GM19240 (cell line): ENCODE results near the gene FAM3A.
"Not testable (repeated sequence)": the region's sequence is repeated elsewhere in the genome, so short reads cannot be mapped to it uniquely, and the experiment has no call there.

ENCODE experiments used
- DNase-seq: peaks from one replicate; pipeline ENCODE4 v3.0.0; 2011; ENCODE audit warnings: low spot score; ENCODE audit not compliant: insufficient read length

The FAM3A gene, protein sequence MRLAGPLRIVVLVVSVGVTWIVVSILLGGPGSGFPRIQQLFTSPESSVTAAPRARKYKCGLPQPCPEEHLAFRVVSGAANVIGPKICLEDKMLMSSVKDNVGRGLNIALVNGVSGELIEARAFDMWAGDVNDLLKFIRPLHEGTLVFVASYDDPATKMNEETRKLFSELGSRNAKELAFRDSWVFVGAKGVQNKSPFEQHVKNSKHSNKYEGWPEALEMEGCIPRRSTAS

DNA sequence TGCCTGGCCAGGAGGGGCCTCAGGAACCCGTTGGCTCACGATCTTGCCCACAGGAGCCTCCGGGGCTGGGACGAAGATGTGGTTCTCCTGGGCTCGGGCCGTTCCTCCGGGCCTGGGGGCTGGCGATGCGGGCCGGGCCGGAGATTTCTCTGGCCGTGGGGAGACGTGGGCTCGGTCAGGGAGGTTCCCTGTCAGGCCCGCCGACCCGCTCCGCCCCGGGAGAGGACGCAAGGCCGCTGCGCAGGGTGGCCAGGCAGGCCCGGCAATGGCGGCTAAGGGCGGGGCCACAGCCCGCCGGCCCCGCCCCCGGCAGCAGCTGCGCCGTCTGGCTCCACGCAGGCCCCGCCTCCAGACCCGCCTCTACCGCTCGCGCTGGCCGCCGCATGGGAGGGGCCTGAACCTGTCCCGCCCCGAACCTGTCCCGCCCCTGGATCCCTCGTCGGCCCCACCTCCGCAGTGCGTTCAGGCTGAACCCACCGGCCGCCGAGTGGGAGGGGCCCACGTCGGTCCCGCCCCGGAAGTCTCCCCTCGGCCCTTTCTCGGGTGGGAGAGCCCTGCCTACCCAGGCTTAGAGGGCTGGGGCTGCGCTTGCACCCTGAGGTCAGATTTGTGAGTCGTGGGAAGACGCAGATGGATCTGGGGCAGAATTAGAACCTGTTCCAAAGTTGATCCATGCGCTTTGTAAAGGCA is at the start of gene FAM3A:
Gene FAM3A, minus strand, starts transcription at position 267 of the 690 bp plus-strand sequence. CDS start 460 bp downstream, outside the sequence.
- peak; percentile 38 for DNase-seq

DNA sequence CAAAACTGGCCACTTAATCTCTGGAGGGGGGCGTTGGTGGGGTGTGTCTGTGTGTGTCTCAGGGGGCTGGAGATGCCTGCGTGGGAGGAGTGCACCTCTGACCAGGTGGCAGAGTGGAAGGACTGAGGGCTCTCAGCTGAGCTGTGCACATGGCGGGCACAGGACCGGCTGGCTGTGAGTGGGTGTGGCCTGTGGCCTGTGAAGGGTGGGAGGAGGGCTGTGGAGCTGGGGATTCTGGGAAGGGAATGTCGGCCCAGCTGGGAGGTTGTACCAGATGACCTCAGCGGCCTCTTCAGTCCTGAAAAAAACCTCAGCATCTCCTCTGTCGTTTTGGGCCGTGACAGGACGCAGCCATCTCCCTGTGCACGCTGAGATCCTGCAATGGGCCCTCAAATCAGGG is 46.3 kb upstream of the FAM3A start:
- not testable (repeated sequence) for DNase-seq

DNA sequence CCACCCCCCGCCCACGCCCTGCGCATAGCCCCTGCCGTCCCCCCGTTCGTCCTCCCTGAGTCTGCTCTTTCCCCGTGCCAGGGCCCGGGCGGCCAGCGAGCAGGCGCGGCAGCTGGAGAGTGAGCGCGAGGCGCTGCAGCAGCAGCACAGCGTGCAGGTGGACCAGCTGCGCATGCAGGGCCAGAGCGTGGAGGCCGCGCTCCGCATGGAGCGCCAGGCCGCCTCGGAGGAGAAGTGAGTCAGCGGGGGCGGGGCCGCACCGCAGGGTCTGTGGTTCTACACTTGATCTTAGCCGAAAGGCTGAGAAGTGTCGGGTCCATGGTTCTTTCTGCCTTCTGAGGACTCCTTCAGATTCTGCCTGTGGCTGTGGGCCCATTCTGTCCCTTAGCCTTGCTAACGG is 44.3 kb upstream of the FAM3A start:
- DNase-seq = not testable (repeated sequence)

DNA sequence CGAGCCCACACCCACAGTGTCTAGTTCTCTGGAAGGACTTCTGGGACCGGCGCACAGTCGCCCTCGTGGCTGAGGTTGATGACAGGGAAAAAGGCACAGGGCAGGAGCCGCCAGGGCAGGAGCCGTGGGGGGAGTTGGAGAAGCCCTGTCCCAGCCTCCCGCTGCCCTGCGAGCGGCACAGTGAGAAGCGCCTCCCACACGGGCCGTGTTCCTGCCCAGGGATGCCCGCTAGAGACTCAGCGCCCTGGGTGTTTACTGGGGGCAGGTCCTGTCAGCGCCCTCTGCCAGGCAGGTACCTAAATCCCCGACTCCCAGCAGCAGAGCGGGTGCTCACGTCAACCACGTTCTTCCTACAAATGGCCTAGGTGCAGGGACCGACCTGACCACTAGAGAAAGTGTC is 42.9 kb upstream of the FAM3A start:
- DNase-seq = not testable (repeated sequence)

DNA sequence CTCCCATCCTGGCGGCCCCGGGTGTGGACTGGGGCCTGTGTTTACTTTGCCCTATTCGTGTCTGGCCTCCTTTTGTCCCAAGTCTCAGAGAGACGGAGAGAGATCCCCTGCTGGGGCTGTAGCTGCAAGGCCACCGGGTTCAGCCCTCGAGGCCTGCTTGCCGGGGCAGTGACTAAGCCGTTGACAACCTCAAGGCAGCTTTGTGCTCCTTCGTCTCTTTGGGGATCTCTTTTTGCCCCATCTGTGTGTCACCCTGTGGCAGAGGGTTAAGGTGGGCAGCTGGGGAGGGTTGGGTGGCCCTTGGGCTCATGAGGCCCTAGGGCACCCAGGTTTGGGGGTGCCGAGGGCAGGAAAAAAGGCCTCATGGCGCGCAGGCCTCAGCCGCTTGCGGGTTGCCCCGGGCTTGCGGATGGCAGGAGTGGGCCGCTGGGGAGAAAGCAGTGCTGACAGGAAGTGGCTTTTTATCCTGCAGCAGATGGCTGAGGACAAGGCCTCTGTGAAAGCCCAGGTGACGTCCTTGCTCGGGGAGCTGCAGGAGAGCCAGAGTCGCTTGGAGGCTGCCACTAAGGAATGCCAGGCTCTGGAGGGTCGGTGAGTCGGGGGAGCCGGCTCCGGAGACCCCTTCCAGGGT is 42.1 kb upstream of the FAM3A start:
- DNase-seq = not testable (repeated sequence)

DNA sequence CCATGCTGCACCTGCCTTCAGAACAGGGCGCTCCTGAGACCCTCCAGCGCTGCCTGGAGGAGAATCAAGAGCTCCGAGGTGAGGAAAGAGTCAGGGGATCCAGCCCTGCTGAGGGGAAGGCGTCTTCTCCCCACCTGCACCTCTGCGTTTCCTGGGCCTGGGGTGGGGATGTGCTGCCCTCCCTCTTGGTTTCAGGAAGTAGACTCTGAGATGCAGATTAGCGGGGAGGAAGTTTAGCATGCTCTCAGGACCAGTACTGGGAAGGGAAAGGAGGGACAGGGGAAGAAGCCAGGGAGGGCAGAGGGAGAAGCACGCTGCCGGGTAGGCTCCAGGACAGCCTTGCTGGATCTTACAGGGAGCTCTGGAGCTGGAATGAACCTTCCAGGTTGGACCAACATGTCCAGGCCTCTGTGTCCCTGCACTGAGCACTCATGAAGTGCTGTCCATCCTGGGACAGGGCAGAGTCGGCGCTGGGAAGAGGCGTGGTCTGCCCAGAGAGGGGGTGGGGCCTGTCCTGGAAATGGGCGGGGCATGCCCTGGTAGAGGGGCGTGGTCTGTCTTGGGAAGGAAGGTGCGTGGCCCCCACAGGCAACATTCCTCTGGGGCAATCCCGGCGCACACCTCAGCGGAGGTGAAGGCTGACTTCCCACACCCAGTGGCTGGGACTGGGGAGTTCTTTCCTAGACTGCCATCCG is 36.2 kb upstream of the FAM3A start:
- not testable (repeated sequence) for DNase-seq

DNA sequence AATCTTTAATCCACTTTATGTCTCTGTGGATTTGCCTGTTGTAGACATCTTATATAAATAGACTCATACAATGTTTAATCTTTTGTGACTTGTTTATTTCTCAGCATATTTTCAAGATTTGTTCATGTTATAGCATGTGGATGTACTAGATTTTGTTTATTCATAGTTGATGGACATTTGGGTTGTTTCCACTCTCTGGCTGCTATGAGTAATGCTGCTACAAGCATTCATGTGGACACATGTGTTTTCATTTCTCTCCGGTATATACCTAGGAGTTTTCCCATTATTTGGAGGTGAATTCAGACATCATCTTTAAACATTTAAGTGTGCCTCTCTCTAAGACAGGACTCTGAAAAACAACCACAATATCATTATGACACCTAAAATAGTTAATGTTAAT is 33.7 kb upstream of the FAM3A start:
- DNase-seq = no peak

DNA sequence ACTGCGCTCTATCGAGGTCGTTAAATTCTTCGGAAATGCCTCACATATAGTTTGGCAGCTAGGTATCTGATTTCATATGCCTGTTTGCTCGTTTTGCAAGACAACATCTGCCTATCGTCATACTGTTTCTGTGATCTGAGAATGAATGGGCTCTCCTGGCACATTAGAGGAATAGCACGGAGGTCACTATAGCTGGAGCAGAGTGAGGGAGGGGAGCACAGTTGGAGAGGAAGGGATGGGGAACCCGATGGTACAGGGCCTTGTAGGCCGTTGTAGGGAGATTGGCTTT is 31.9 kb upstream of the FAM3A start:
- DNase-seq = no peak

DNA sequence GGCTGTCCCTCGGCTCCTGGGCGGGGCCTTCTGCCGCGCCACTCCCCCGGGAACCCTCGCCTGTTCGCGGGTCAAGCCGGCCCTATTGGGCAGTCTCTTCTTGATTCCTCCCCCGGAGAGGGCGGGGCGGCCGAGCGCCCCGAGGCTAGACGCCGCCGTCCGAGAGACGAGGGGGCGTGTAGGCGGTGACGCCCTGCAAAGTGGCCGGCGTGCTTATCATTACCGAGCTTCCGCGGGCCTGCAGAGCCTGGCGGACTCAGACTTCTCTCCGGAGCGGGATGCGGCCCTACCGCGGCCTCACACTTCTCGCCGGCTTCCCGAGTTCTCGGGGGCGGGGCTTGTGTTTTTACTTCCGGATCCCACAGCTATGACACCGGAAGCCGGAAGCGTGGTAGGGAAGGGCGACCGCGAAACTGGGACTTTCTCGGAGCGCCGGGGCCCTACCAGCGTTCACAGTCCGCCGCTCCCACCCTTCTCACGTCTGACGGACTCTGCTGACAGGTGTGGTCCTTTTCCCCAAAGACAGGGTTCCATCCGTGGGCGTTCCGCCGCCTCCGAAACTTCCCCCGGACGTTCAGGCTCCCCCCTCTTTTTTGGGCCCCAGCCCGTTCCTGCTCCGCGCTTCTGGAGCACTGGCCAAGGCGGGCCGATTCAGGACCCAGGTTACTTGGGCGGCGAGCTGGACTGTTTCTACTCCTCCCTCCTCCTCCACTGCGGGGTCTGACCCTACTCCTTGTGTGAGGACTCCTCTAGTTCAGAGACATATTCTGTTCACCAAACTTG is 31.4 kb upstream of the FAM3A start, which contains the start of gene IKBKG:
Gene IKBKG, plus strand, starts transcription at position 376 of the 783 bp plus-strand sequence. CDS start 4,383 bp downstream, outside the sequence.
- DNase-seq = peak; percentile 71

DNA sequence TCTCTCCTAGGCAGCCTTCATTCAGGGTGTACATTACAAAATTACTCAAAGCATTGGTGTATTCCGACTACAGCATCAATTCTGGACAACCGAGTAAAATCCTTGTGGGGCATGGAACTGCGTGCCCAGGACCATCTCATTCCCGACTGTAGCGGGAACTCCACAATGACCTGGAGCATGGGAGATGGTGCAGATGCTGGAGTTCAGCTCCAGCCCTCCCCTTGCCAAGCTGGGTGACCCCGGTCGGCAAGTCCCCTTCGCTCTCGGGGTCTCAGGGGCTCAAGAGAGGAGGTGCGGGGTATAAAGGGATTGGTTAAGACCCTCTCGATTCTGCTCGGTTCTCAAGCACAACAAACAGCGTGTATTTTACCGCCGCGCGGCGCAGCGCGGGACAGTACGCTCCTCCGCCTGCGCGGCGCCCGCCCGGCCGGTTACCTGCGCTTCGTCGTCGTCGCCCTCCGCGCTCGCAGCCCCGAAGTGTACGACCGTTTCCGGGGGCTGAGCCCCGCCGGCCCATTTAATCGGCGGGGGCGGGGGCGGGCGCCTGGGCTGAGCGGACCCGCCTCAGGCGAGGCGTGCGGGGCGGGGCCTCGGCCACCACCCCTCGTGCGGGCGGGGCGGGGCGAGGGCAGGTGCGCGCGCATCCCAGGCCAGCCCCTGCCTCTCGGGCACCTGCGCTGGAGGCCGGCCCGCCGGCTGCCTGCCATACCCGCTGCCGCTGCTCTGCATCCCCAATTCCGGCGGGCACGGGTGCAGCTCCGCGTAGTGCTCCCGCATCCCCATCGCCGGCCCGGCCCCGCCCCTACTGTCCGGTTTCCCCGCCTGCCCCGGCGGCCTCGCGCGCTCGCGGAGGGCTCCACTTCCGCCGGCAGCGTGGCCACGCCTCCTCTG is 30.6 kb upstream of the FAM3A start, which contains the start of gene G6PD:
Gene G6PD, minus strand, starts transcription at position 493 of the 891 bp plus-strand sequence. CDS start 691 bp downstream, outside the sequence.
- DNase-seq = peak; percentile 53

DNA sequence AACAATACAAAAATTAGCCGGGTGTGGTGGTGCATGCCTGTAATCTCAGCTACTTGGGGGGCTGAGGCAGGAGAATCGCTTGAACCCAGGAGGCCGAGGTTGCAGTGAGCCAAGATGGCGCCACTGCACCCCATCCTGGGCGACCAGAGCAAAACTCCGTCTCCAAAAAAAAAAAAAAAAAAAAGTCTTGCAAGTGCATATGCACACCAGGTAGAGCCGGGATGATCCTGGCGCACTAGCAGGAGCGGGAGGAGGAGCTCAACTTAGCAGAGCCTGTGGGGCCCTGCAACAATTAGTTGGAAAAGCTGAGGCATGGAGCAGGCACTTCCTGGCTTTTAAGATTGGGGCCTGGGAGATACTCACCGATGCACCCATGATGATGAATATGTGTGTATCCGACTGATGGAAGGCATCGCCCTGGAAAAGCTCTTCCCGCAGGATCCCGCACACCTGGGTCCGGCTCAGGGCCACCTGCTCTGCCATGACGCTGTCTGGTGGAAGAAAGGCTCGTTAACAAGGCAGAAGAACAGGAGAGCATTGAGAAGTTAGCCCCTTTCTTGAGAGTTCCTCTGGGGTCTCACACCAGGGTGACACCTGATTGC is 29.7 kb upstream of the FAM3A start:
- no peak for DNase-seq

DNA sequence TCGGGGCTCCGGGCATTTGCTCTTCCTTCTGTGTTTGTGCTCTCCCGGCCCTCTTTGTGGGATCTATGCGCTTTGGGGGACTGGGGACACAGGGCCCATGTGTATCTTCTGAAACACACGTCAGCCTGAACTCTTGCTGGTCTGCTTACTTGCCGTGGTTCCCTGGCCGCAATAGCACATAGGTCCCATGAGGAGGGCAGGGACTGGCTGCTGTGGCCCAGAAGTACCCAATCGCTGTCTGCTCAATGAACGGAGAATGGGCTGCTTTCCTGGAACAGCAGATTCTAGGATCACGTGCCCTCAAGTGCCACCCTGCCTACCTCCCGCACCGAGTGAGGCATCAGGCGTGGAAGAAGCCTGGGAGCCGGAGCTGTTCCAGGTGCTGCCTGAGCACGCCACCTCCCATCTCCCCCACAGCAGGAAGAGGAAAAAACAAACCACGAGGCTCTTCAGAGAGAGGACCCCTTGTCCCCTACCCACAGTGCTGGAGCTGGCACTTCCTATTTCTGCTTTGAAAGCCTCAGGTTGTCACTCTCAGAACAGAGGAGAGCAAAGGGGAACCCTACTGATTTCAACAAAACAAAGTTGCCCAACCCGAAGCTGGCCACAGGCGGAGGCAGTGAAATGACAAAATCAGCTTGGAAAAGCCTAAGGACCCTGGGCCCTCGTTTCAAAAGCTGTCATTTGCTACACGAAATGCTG is 26.8 kb upstream of the FAM3A start:
- DNase-seq = no peak

DNA sequence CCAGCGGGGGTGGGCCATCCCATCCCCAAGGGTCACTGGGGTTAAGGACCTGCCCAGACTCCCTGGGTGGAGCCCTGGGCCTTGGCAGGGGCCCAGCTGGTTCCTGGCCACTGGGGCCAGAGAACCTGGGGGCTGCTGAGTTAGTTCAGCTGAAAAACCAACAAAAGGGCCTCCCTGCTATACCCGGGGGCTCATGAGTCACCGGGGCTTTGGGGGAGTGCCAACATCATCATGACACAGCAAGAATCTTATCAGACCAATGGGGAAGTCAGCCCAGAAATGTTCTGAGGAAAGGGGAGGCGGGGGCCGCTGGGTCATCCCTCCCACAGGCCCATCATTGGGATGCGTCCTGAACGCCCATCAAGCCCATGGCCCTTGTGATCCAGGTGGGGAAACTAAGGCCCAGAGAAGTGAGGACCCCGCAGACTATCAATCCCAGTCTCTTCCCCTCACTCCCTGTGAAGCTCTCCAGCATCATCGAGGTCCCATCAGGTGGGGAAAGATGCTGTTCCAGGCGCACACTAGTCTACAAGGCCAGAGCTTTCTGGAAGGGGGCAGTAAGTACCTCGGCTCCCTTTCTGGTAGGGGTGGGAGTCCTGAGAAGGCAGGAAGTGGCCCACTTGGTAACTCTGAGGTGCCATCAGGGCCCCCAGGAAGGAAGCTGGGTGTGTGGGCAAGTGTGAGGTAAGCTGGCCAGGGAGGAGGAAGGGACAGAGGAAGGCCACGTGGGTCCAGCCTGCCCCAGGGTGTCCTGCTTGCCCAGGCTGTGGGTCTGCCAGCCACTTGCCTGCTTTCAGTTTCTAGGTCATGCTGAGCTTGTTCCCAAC is 26.1 kb upstream of the FAM3A start:
- DNase-seq = no peak

DNA sequence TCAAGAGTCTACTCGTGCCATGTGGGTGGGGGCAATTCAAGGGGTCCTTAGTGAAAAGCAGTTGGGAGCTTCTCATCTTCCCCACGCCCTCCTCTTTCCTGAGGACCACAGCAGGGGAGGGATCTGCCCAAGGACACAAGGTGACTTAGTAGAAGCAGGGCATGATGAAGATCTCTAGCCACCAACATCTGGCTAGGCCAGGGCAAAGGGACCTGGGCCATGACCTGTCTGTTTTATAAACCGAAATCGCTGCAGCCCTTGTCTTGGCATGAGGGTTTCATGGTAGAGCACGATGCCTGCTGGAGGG is 25.5 kb upstream of the FAM3A start:
- no peak for DNase-seq

DNA sequence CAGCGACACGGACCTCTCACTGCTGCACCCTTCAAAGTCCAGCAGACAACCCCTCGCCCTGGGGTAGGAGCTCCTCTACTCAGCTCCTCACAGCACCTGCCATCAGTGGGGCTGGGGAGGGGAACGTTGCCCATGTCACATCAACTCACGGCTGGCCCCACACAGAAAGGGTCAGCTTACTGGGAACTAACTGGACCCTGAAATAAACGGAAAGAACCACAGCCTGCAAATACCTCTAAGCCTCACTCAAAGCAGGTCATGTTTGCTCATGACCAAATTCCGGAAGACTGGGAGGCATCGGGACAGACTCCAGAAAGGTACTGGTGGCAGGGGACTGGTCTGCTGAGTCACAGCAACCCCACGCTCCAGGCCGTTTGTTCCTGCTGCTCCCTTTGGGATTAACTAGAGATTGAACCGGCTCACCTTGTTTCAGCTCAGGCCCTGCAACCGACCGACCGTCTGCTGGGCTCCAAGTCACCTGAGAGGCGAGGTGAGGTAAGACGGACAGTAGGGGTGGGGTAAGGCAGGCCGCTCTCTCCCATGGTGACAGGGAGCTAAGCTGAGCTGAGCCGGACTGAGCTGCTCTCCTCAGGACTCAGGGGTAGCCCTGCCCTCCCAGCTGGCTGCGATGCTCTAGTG is 25.0 kb upstream of the FAM3A start:
- no peak for DNase-seq

DNA sequence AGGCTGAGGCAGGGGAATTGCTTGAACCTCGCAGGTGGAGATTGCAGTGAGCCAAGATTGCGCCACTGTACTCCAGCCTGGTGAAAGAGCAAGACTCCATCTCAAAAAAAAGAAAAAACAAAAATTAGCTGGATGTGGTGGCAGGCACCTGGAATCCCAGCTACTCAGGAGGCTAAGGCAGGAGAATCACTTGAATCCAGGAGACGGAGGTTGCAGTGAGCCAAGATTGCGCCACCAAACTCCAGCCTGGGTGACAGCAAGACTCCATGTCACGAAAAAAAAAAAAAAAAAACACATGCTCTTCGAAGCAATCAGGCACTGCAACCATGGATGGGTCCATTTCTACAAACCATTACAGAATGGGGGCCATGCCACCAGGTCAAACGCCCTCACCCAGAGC is 24.3 kb upstream of the FAM3A start:
- DNase-seq = not testable (repeated sequence)

DNA sequence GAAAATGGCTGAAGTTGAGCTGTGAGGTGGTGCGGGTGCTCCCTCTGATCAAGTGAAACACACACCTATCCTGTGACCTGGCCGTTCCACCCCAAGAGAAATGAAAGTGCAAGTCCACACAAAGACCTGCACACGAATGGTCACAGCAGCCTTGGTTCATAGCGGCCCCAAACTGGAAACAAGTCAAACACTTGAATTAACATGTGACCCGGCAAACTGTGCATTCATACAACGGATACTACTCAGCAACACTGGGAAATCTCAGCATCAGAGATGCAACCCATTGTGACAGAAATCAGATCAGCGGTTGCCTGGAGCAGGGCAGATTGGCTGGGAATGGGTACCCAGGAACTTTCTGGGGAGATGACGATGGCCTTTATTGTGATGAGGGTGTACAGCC is 23.0 kb upstream of the FAM3A start:
- no peak for DNase-seq

DNA sequence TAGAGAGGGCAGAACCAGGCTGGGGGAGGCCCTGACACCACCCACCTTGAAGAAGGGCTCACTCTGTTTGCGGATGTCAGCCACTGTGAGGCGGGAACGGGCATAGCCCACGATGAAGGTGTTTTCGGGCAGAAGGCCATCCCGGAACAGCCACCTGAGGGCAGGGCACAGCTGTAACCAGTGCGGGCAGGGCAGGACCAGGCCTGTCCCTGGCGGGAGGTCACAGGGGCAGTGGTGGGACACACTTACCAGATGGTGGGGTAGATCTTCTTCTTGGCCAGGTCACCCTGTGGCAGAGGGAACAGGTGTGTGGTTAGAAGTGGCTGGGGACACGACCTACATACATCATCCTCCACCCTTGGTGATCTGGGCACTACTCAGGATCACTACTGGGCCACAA is 19.9 kb upstream of the FAM3A start:
- no peak for DNase-seq
